ENCODE results near the gene SGF29.
"Not testable (repeated sequence)": the region's sequence is repeated elsewhere in the genome, so short reads cannot be mapped to it uniquely, and the experiment has no call there.

Gene SGF29

GRCh38 chr16:28602529-28602928 is 48.8 kb downstream of the SGF29 start:
- H3K4me3 ChIP-seq (ENCODE audit: low read depth, low read length), result no peak overlapping the region
- no peak for DNase-seq (ENCODE audit: low read depth)
- TF ChIP-seq MYC (IDR thresholded peaks at IDR 0.05; ENCODE audit: low read depth, low read length), result no peak
- TF ChIP-seq POLR2A (IDR thresholded peaks at IDR 0.05; ENCODE audit: extremely low read depth, insufficient read length), result no peak
- no peak for TF ChIP-seq CTCF (IDR thresholded peaks at IDR 0.05; ENCODE audit: low read depth, low read length)
- TF ChIP-seq, protein P1, sequence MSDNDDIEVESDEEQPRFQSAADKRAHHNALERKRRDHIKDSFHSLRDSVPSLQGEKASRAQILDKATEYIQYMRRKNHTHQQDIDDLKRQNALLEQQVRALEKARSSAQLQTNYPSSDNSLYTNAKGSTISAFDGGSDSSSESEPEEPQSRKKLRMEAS (IDR thresholded peaks at IDR 0.05; ENCODE audit: low read depth, low read length), result no peak

DNA sequence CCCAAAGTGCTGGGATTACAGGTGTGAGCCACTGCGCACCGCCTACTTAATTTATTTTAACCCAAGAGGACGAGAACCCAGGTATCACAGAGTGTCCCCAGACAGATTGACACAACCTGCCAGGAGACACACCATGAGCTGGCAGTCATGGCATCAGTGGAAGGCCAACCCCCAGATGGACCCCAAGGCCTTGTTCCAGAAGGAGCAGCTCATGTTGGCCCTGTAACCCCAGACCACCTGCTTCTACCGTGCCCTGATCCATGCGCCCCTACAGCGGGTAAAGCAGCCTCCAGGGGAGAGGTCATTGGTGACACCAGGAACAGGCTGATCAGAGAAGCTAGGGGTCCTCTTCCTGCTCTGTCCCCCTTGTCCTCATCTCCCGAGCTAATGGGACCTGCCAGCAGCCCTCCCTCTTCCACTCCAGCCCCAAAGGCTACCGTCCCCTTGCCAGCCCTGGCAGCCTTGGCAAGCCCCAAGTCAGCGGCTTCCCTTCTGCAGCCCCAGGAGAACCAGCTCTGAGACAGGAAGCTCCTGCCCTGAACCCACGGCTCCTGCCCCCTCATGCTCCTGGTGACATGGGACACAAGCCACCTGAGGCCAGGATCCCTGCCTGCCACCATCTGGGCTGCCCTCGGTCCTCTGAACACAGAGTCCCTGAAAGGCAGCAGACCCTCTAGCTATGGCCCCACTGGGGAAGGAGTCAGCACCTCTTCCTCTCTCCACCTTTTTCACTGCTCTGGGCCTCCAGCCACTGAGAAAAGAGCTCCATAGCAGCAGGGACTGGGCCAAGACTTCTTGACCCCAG is 49.9 kb downstream of the SGF29 start:
- DNase-seq (ENCODE audit: low read depth), result no peak
- H3K4me3 ChIP-seq (ENCODE audit: low read depth, low read length), result no peak overlapping the region
- TF ChIP-seq, protein P1 (IDR thresholded peaks at IDR 0.05; ENCODE audit: low read depth, low read length), result no peak
- no peak for TF ChIP-seq CTCF (IDR thresholded peaks at IDR 0.05; ENCODE audit: low read depth, low read length)
- TF ChIP-seq MYC (IDR thresholded peaks at IDR 0.05; ENCODE audit: low read depth, low read length), result no peak
- no peak for TF ChIP-seq POLR2A (IDR thresholded peaks at IDR 0.05; ENCODE audit: extremely low read depth, insufficient read length)

DNA sequence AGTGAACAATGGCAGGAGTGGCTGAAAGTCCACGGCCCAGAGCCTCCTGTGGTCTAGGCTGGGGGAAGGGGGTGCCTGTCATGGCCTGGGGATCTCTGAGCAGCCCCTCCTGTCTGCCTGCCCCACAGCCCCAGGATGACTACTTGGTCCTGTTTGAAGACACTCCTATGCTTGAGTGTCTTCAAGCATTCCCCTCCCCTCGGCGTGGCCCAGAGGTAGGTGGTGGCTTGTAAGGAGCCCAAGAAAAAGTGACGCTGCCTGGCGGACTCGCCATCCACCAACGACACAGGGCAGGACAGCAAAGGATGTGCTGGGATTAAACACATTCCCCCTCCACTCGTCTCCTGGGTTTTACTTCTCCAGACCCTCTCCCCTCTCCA is 50.5 kb downstream of the SGF29 start:
- no peak overlapping the region for H3K4me3 ChIP-seq (ENCODE audit: low read depth, low read length)
- TF ChIP-seq MYC (IDR thresholded peaks at IDR 0.05; ENCODE audit: low read depth, low read length) (no peak), POLR2A (IDR thresholded peaks at IDR 0.05; ENCODE audit: extremely low read depth, insufficient read length) (no peak), CTCF (IDR thresholded peaks at IDR 0.05; ENCODE audit: low read depth, low read length) (no peak)
- TF ChIP-seq, protein P1 (IDR thresholded peaks at IDR 0.05; ENCODE audit: low read depth, low read length), result no peak
- no peak for DNase-seq (ENCODE audit: low read depth)

DNA sequence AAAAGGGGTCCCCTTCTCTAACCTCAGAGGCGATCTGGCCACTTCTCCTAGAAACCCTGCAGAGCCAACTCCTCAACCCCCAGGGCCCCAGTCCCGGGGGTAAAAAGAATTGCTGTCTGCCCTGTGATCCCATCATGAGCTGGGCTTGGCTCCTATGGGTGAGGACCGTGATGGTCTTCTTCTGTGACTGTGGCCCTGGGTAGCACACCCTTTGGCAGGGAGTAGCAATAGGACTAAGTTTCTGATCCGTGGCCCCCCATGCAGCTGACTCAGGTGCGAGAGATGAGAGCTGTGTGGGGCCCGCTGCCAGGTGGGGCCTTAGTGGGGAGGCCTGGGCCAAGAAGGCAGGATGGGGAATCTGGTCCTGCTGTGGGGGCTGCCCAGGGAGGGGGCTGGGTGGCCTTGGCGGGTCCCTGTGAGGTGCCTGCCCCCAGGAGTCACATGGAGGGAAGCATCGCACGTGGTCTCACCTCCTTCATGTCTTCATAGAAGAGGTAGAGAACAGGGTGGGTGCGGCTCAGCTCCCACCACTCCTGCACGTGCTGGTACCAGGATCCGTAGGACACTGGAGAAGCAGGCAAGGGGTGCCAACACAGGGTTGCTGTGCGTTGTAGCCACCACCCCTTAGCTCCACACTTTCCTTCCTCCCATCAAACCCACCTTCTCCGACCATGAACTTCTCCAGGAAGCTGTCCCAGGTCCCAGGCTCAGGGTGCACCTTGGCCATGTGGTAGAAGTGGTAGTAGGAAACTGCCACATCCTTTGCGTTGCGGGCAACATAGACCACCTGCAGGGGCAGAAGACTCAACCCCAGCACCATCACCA is 52.8 kb downstream of the SGF29 start:
- no peak for DNase-seq (ENCODE audit: low read depth)
- TF ChIP-seq POLR2A (IDR thresholded peaks at IDR 0.05; ENCODE audit: extremely low read depth, insufficient read length) (no peak), MYC (IDR thresholded peaks at IDR 0.05; ENCODE audit: low read depth, low read length) (no peak), CTCF (IDR thresholded peaks at IDR 0.05; ENCODE audit: low read depth, low read length) (no peak)
- TF ChIP-seq, protein P1 (IDR thresholded peaks at IDR 0.05; ENCODE audit: low read depth, low read length), result no peak
- no peak overlapping the region for H3K4me3 ChIP-seq (ENCODE audit: low read depth, low read length)

- TF ChIP-seq, protein P1 (IDR thresholded peaks at IDR 0.05; ENCODE audit: low read depth, low read length), result no peak
- TF ChIP-seq POLR2A (IDR thresholded peaks at IDR 0.05; ENCODE audit: extremely low read depth, insufficient read length) (no peak), CTCF (IDR thresholded peaks at IDR 0.05; ENCODE audit: low read depth, low read length) (no peak), MYC (IDR thresholded peaks at IDR 0.05; ENCODE audit: low read depth, low read length) (no peak)
- DNase-seq (ENCODE audit: low read depth), result no peak
- H3K4me3 ChIP-seq (ENCODE audit: low read depth, low read length), result no peak overlapping the region
Measured at GRCh38 chr16:28607116-28607623, 53.5 kb downstream of the SGF29 start.

- not testable (repeated sequence) for H3K4me3 ChIP-seq (ENCODE audit: low read depth, low read length); DNase-seq (ENCODE audit: low read depth)
Measured at GRCh38 chr16:28607681-28608495, 54.2 kb downstream of the SGF29 start.

DNA sequence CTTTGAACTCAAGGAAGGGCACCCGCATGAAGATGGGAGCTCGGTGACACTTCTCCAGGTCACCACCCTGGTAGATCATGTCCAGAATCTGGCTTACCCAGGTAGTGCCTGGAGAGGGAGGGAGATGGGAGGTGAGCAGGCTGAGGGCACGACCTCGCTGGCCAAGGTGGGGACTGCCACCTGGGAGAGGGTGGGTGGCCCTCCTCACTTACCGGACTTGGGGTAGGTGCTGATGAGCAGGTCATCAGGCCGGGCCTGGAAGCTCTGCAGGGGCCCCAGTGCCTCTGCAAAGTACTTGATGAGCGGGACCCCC is 54.7 kb downstream of the SGF29 start:
- not testable (repeated sequence) for H3K4me3 ChIP-seq (ENCODE audit: low read depth, low read length); DNase-seq (ENCODE audit: low read depth)

DNA sequence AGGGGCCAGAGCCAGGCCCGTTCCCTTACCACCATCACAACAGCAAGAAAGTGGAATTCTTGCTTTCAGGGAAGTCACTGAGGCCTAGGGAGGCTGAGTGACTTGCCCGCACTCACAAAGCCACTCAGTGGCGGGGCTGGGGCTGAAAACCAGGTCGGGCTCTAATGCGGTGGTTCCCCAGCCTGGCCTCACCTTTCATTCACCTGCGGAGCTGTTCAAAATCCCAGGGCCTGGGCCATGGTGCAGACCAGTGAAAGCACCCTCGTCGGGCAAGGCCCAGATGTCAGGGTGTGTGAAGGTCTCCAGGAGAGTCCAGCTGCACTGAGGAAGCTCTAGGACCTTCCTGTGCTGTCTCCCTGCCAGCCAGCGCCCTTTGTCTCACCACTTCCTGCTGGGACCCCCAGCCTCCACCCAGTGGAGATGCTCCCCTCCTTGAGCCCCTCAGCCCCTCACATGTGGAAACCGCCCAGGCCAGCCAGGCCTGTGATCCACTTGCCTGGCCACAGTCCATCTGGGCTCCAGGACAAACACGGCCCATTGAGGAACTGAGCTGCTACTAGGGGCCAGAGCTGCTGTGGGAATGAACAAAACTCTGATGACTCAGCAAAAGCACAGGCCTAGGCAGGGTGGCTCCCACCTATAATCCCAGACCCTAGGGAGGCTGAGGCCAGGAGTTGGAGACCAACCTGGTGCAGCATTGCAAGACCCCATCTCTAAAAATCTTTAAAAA is 55.3 kb downstream of the SGF29 start:
- not testable (repeated sequence) for DNase-seq (ENCODE audit: low read depth); H3K4me3 ChIP-seq (ENCODE audit: low read depth, low read length)

Measured in NB4 (cell line).